ENCODE data around the gene CPT1B. TPM values are rescaled to one million over a fixed set of nuclear protein-coding genes. Genes with fewer than 3 reads are reported as not detected.

The CPT1B gene
- total and polyA plus RNA-seq, 10 of the 15 experiments (the other 5 are each of a cell fraction or from before 2014, with no cell fraction given): 3.5 to 54.0 (median 21.7) TPM

- FAIRE-seq (no peak), DNase-seq (ENCODE audit: low read depth, low spot score) (no peak), ATAC-seq (no peak)
- Histone ChIP-seq H3K27ac (ENCODE audit: control insufficient read depth, insufficient read depth) (no peak overlapping the region), H4K20me1 (ENCODE audit: control insufficient read depth, insufficient read depth) (no peaks in the 10 kb centered on the region), H3K9me3 (replicated peaks; ENCODE audit: control insufficient read depth, insufficient read depth, low read length) (no peaks in the 10 kb centered on the region), H3K79me2 (ENCODE audit: control insufficient read depth, insufficient read depth, low read length) (peaks cover 21% of the 10 kb centered on the region), H3K9ac (ENCODE audit: control insufficient read depth, insufficient read depth, low read length) (no peak overlapping the region), H3K36me3 (ENCODE audit: control insufficient read depth in 2 of 2, insufficient read depth in 2 of 2, low read length in 1 of 2) (peaks cover 5 to 50% of the 10 kb centered on the region in 2 experiments; a peak in 3 of 4 replicates), H3K4me3 (no peak overlapping the region), H3K4me2 (ENCODE audit: control insufficient read depth, insufficient read depth) (no peak overlapping the region), H3K27me3 (replicated peaks in 1 of 2; ENCODE audit: control insufficient read depth in 2 of 2, insufficient read depth in 2 of 2, low read length in 1 of 2) (no peaks in the 10 kb centered on the region), H2AFZ (ENCODE audit: control insufficient read depth, low read depth, low read length) (no peak overlapping the region), H3K4me1 (ENCODE audit: control insufficient read depth, insufficient read depth, low read length) (peaks cover 4% of the 10 kb centered on the region; the same call in 1 of the 2 replicates)
- WGBS (ENCODE audit: insufficient coverage, insufficient replicate concordance, low lambda C conversion rate, missing lambda C conversion rate): 86% methylated on average over 9 of the region's 10 CpGs
- CTCF ChIA-PET: no interaction called here
- no TSS peak for BruUV-seq (replicated peaks)
- SMC1A ChIA-PET (ENCODE audit: uncharacterized antibody, unreplicated experiment): no interaction called here
- POLR2A ChIA-PET: no interaction called here
- RAD21 ChIA-PET (ENCODE audit: unreplicated experiment): interaction anchor here (1.2 kb wide), 1 partner anchor 99 kb away, joined by 3 read pairs; no protein-coding TSS in a partner anchor
- in situ Hi-C loops (cut with MboI): no loop called here
- no peak for TF ChIP-seq STAT3 (IDR thresholded peaks at IDR 0.05; ENCODE audit: low read depth, low read length)
- TF ChIP-seq EP300 (IDR thresholded peaks at IDR 0.05; ENCODE audit: borderline replicate concordance in 1 of 2, control insufficient read depth in 1 of 2, low read depth in 2 of 2, low read length in 2 of 2): no peak
- TF ChIP-seq HDAC6 (IDR thresholded peaks at IDR 0.05; ENCODE audit: unreplicated experiment): no peak
- no peak for TF ChIP-seq IRF5 (IDR thresholded peaks at IDR 0.05; ENCODE audit: borderline replicate concordance)
- TF ChIP-seq MLLT1 (IDR thresholded peaks at IDR 0.05): no peak
- TF ChIP-seq IKZF2 (IDR thresholded peaks at IDR 0.05): no peak
- TF ChIP-seq GABPA (IDR thresholded peaks at IDR 0.05; ENCODE audit: low read depth): no peak
- TF ChIP-seq SP1 (IDR thresholded peaks at IDR 0.05; ENCODE audit: low read depth, low read length): no peak
- TF ChIP-seq HSF1 (IDR thresholded peaks at IDR 0.05; ENCODE audit: low read depth, low read length): no peak
- no peak for TF ChIP-seq BMI1 (IDR thresholded peaks at IDR 0.05; ENCODE audit: borderline replicate concordance)
- TF ChIP-seq ETV6 (conservative IDR thresholded peaks at IDR 0.05 in 1 of 2, IDR thresholded peaks at IDR 0.05 in 1 of 2; ENCODE audit: borderline replicate concordance in 1 of 2, low read depth in 1 of 2): no peak
- intact Hi-C loops (cut with micrococcal nuclease; ENCODE audit: unreplicated experiment): no loop called here
These were observed 56.5 kb downstream of the CPT1B start for GRCh38 chr22:50521710-50522109.
